Ovary (tissue), 3 donors: ENCODE measurements around the gene SGMS1.

Experiments used
- EP300 ChIP-seq: sonication (generic); formaldehyde crosslinking; IDR thresholded peaks from one replicate; pipeline ENCODE4 v1.6.1; 2017; ENCODE audit warnings: antibody characterized with exemption
- POLR2A ChIP-seq: fragments of 450-650 bp; IDR thresholded peaks from one replicate; pipeline ENCODE4 v1.6.1; 2017; ENCODE audit warnings: antibody characterized with exemption, mild to moderate bottlenecking, moderate library complexity
- TF ChIP-seq, protein P1 (sequence below), 3 donors: fragments of 450-650 bp in 2 of 3; fragments of 200-600 bp in 1 of 3; IDR thresholded peaks; one replicate each; pipeline versions ENCODE4 v1.5.1 to v1.8.0; 2016 to 2022; ENCODE audit warnings: antibody characterized with exemption in 3 of 3, mild to moderate bottlenecking in 1 of 3
- donor health status: DM: no; HTN: no; CAD: no.

DNA sequence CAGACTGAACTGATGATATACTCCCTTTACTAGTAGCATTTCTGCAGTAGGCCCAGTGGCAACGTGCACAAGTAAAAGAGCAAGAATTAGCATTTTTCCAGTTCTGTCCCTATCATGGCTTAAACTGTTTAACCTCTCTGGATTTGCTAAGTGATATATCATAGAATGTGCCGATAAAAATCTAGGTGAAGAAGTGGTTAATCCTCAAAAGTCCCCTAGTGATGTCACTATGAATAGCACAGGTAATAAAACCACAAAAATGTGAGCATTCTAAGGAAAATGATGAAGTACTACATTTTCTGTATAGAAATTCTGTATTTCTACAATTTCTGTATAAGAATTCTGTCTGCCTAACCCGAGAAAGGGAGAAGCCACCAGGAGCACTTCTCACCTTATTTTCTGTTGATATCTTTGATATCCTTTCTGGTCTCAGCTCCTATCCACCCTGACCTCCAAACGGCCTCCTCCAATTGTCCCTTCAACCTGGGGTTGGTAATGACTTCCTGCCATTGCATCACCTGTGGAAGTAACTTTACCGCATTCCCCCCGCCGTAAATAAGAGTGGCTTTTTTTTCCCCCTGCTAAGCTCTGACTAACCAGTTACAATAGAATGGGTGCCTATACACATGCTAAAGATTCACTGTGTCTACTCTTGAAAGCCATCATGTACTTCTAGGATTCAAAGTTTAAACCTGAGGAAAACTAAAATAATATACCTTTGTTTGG is 216.5 kb downstream of the SGMS1 start:
- TF ChIP-seq, protein P1, sequence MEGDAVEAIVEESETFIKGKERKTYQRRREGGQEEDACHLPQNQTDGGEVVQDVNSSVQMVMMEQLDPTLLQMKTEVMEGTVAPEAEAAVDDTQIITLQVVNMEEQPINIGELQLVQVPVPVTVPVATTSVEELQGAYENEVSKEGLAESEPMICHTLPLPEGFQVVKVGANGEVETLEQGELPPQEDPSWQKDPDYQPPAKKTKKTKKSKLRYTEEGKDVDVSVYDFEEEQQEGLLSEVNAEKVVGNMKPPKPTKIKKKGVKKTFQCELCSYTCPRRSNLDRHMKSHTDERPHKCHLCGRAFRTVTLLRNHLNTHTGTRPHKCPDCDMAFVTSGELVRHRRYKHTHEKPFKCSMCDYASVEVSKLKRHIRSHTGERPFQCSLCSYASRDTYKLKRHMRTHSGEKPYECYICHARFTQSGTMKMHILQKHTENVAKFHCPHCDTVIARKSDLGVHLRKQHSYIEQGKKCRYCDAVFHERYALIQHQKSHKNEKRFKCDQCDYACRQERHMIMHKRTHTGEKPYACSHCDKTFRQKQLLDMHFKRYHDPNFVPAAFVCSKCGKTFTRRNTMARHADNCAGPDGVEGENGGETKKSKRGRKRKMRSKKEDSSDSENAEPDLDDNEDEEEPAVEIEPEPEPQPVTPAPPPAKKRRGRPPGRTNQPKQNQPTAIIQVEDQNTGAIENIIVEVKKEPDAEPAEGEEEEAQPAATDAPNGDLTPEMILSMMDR (IDR thresholded peaks at IDR 0.05) = no peak
- TF ChIP-seq EP300 (no peak), POLR2A (no peak)
